HG02884 (cell line): ENCODE measurements around the gene MPPED2.

Experiments
- ATAC-seq: cut with Tn5 transposase; IDR thresholded peaks from one replicate; pipeline ENCODE4 v1.9.1; 2021; ENCODE audit warnings: mild to moderate bottlenecking, moderate library complexity; ENCODE audit not compliant: unreplicated experiment

MPPED2 gene

DNA sequence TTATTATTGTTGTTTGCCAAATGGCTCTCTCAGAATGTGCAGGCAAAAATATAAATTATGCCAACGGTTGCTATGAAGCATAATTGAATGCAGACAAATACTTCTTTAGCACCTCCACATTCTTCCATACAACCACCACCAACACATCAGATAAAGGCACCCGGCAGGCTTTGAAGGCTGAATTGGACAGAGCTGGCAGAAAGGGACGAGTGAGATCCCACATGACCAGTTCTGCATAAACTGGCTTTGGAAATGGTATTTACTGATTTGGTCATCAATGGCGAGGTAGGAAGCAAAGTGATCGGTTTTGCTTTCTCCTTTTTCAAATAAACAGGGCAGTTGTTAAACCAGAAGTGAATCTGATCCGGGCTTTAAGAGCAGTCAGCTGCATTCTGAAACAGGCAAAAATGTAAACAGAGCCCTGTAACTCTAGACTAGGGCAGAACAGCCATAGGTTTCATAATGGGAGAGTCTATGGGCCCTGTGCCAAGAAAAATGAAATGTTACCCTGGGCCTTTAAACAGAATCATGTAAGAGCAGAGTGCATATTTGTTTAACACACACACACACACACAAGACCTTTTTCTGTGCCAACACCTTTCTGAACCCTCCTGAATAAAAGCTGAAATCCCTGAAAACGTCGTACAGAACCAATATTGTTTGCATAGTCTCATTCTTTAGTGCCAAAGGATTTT, 97.7 kb downstream of the MPPED2 start:
- no peak for ATAC-seq

DNA sequence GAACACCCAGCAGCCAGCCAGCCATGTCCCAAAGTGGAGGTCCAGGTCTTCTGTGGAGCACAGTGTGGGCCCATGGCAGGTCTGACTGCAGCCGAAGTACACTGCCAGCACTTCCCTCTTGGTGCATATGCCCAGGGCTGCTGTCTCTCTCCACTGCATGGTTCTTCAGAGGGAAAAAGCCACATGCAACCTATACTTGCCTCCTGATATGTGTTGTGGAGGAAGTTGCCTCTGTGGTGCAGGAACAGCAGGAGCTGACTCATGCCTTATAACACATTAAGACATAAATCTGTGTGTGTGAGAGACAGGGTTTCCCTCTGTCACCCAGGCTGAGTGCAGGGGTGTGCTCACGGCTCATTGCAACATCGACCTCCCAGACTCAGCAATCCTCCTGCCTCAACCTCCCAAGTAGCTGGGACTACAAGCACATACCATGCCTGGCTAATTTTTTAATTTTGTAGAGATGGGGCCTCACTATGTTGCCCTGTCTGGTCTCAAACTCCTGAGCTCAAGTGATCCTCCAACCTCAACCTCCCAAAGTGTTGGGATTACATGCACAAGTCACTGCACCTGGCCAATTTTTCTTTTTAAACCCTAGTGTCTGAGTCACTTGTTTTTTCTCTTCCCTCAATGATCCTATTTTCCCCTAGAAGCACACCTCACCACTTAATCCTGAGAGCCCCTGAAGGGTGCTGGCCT, 98.8 kb downstream of the MPPED2 start:
- ATAC-seq: no peak

DNA sequence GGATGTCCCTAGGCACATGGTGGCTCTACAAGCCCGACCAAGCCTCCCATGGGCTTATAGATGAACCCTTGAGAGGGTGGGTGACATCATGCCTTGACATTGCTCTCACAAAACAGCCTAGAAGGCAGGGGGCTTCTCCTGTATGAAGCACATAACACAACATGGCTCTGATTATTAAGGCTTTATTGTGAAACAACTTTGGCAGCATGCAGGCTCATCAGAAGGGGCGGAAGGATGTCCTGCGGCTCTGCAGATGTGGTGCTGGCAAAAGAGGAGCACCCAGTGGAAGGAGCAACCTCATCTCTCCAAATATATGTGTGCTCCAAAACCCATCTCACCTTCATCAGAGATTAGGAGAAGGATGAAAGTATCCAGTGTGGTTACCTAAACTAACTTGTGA, 100.4 kb downstream of the MPPED2 start:
- no peak for ATAC-seq

DNA sequence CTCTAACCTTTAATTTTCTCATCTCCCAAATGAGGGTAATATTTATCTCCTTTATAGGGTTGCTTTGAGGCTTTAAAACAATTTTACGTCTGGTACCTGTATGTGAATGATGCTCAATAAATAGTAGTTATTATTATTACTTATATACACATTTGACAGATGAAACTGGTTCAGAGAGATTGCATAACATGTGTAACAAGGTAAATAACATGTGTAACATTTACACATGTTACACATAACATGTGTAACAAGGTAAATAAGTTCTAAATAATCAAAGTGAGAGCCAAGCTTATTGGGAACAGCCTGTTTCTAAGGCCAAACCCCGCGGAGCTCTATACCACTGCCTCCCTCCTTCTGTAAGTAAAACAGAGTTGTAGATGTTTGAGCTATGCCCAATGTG, 100.9 kb downstream of the MPPED2 start:
- ATAC-seq: no peak

DNA sequence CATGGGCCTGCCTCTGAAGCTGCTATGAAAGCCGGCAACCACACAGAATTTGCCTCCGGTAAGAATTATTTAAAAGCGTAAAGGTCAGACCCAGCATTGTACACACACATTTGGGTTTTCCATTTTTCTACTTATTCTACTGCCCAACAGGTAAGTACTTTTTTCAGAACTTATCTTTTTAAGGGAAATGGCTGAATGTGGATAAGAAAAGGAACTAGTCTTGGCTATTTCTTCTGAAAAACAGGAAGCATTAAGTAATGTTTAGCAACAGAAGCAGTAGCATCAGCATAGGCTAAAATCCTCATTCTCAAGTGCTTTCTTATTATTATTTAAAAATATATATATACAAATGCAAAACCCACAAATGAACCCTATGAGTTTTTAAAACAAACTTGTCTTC, 103.1 kb downstream of the MPPED2 start:
- ATAC-seq: no peak

DNA sequence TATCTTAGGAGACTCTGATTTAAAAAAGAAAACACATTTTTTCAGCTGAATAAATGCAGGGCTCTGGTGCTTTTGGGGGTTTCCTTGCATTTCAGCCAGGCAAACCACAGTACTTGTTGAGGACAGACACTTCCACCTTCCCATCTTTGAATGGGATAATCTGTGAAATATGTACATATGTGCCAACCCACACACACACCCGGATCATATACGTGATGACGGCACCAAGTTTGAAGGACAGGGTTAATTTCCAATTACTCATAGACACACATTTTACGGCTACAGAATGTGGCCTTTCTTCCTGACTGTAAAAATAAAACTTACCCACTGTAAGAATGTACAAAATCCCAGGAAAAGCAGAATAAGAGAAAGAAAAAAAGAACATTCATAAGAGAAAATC, 104.4 kb downstream of the MPPED2 start:
- no peak for ATAC-seq

DNA sequence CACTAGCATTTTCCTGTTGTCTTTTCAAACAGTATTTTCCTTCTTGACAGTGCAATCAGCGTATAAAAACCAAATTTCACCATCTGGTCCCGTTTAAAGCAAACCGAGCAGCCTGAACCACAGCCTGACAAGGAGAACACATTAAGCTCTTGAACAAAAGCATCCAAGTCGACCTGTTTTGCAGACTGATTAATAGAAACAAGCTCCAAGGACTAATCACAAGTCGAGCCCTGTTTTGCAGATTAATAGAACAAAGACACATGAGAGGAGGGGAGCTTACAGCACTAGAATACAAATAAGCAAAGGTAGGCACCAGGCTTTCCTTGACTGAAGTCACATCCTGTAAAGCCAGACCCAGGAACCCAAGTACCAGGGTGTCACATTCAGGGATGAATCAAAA, 104.8 kb downstream of the MPPED2 start:
- ATAC-seq: no peak

DNA sequence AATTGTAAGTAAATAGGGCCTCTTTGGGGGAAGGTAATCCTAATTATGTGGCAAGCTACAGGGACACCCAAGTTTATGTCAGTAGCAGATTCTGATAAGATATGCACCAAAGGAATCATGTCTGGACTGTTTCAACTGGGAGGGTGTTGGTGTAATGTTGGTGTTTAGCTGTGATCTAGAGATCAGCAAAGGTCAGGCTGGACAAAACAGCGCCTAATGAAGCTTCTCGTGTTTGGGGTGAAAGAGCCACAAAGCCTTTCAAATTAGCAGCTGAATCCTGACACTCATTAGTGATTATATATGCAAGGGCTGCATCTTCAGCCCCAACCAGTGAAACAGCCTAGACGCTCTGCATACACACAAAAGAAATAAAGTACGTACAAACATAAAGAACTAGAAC, 106.3 kb downstream of the MPPED2 start:
- ATAC-seq: no peak

DNA sequence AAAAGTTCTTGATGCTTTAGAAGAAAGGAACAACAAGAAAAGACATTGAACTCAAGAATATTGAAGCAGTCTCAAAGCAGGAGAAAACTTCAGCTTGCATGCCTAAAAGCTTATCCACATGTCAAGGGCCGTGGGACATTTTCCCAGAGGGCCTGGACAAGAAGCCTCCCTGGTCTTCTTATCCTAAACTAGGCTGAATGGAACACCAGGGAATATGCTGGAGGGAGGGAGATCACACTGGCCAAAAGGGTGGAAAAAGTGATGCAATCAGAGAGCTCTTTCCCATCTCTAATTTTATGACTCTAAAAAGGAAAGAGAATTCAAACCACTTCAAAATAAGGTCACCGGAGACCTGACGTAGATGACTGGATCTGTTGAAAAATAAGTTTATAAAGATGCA, 107.2 kb downstream of the MPPED2 start:
- ATAC-seq: no peak

DNA sequence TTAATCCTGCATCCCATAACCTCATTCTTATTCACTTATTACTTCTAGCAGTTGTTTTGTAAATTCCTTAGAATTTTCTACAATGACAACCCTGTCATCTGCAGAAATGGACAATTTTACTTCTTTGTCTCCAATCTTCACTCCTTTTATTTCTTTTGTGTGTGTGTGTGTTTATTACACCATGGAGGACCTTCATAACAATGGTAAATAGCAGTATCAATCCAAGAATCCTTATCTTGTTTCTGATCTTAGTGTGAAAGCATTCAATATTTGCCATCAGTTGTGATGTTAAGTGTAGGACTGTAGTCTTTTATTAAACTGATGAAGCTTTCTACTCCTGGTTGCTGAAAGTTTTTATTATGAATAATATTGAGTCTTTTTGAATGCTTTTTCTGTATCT, 109.1 kb downstream of the MPPED2 start:
- no peak for ATAC-seq

DNA sequence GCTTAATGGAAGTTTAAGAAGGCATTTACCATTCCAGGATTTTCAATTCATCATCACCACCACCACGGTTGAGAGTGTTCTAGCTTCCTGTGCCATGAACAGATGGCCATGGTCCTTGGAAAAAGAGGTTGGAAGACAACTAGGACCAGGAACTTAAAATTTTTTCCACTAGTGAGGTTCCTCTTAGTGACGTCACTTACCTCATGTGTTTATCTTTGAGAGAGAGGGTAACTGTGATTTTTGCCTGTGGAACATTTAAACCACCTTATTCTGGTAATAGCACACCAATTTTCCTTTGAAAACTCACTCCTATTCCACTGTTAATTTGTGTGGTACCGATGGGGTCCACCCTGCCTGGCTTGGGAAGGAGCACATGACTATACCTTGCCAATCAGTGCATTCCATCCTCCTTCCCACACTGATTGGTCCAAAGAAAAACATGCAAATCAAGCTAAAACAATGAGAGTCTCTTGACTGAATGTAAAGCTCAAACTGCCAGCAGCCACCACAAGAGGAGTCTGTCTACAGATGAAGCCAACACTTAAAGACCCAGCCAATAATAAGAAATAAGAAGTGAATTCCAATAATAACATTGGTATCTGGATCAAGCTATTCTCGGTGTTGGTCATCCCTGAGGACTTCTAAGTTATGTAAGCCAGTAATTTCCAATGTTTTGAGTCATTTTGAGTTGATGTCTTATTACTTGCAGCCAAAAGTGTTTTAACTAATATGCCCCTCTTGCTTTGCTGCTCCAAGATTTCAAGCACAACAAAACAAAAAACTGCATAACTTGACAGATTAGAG, 111.8 kb downstream of the MPPED2 start:
- ATAC-seq: no peak

DNA sequence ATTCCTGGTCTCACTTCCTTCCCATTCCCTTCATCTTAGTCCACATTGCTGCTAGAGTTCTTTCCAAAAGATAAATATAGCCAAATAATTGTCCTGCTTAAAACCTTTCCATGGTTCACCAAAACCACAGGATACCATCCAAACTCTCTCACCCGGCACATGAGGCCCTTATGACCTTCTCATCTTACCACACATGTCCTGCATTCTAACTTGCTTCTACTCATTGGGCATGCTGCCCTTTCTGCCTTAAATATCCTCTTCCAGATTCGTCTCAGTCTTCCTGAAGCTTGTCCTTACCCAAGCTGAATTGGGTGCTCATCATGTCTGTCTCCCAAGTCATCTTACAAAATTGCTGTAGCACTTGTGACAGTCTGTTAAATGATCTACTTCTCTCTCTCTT, 114.9 kb downstream of the MPPED2 start:
- no peak for ATAC-seq

DNA sequence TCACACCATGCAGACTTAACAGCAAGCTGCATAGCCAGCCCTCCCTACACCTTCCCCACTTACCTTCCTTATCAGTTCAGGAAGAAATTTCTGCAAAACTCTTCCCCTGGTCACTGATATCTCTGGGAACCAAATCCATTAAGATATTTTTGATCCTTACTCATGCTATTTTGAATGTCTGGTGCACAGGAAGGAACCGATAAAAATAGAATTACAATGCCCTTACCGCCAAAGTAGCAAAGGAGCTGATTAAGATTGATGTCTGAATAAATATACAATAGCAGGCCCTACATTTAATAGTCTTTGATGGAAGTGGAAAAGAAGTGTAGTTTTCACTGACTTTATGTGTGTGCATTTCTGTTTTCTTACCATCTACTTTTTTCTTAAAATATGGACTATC, 117.3 kb downstream of the MPPED2 start:
- ATAC-seq: no peak

DNA sequence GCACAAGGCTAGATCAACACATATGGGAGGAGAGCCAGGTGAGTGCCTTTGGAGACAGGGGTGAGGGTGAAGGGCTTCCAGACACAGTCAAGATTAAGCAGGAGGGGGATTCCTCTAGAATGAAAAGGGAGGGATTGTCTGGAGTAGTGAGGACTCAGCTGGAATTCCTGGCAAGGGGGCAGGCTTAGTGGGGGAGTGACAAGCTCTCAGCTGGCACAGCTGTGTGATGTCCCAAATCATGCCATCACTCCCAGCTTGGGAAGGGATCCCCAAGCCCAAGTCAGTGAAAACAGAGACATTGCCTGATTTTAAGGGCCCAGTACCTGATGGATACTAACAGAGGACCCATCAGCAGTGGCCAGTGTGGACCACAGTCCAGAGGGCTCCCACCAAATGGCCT, 119.0 kb downstream of the MPPED2 start:
- no peak for ATAC-seq

DNA sequence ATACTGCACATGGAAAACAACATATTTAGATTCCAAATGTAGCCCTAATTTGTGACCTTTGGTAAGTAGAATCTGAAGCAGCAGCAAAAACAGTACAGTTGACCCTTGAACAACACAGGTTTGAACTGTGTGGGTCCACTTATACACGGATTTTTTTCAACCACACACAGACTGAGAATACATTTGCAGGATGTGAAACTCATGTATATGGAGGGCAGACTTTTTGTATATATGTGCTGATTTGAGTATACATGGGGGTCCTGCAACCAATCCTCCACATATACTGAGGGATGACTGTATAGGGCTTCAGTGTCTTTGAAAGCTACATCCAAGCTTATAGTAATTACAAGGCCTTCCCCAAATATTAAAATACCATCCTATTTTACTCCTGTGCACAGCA, 120.5 kb downstream of the MPPED2 start:
- no peak for ATAC-seq

DNA sequence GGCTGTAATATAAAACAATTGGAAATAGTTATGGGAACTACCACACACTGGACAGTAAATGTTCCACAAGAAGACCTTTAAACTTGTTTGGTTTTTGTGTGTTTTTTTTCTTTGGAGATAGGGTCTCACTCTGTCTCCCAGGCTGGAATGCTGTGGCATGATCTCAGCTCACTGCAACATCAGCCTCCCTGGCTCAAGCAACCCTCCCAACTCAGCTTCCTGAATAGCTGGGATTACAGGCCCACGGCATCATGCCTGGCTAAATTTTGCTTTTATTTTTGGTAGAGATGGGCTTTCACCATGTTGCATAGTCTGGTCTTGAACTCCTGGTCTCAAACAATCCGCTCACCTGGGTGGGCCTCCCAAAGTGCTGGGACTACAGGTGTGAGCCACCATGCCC, 121.0 kb downstream of the MPPED2 start:
- ATAC-seq: no peak

DNA sequence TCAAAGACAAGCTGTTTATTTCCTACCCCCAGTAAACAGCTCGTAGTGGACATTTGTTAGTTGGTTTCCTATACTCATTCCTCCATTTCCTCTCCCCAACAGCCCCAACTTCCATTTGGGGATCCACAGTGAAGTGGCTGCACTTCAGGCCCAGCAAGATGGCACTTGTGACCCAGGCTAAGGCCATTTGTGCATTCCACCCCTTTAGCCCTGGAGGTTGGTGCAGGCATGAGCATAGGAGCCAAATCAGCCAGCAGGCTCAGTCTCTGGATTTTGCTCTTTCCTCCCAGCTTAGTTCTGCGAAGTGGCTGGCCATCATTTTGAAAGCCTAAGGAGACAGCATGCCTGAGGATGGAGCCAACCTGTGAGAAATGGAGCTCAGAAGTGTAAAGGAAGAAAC, 122.9 kb downstream of the MPPED2 start:
- no peak for ATAC-seq

DNA sequence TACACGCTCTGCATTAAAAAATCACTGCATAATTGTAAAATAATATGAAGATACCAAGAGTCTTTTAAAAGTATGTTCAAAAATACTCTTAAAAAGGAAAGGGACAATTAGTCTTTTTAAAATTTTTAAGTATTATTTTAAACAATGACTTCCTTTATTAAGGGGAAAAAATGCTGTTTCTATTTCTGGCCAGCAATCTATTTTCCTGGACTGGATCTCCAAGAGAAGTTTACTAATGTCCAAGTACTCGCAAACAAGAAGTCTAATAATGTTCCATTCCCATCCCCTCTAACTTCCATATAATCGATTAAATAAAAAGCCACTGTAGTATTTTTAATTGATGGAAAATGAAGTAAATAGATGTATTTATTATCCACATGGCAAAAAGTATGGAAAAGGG, 123.7 kb downstream of the MPPED2 start:
- ATAC-seq: no peak

DNA sequence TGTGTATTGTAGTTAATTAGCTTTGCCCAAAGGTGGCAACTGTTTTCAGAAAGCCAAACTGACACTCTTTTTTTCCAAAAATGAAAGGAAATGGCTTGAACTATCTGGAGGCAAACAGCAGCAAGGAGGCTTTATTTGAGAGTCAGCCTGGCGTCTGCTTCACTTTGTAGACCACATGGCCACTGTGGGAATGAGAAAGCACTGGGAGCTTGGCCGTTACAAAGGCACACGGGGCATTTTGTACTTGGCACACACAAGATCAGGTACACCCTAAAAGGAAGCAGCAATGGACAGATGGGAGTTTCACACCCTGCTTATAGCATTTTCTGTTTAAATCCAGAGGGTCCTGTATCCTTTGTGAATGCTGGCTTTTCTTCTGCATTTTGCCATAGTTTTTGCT, 126.3 kb downstream of the MPPED2 start:
- ATAC-seq: no peak

DNA sequence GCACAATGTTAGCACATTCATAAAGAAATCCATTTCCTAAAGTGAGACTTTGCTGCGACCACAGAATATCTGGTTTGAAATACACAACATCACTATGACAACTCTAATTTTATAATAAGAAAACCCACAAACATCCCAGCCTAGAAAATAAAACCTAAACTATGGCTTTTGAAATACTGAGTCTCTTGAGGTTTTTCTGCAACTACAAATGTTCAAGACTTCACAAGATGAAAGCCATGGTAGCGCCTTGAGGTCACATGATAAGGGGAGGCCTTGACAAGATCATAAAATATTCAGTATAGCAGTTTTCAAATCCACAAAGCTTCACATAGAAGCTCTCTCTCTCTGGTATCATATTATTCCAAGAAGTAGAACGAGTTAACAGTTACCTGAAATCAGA, 126.8 kb downstream of the MPPED2 start:
- no peak for ATAC-seq

DNA sequence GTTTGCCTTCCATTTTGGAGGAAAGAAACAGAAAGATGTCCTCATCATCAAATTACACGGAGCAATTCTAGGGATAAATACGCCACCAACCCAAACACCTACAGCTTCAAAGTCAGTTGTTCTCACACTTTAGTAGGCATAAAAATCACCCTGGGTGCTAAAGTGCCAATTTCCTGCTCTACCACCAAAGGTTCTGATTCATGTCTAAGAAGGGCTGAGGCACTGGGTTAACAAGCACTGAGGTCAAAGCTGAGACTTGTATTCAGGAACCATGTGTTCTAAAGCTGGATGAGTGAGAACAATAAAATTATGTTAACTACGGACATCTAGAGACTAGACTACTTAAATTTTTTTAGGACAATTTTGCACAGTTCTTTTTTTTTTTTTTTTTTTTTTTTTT, 127.6 kb downstream of the MPPED2 start:
- ATAC-seq: no peak

DNA sequence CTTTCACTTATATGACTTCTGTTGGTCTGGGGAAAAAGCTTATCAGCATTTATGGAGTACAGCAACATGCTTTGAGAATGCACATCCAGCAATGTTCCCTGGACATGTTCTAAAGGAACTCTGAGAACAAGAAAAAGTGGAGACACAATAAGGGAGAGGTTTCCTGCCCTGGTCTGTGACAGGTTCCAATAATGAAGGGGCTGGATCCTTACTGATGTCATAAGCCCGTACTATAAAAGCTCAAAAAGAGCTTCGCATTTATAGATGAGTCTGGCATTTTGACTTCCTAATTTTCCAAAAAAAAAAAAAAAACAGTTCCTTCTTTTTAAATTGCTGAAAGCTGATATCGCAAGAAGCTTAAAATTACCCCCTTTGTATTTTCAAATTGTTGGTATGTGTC, 129.1 kb downstream of the MPPED2 start:
- ATAC-seq: no peak
